EL (cell line): ENCODE measurements around the gene CARM1.
A peak's percentile ranks its signal among the peaks of the same experiment; 100 is the strongest.
"Not testable (repeated sequence)": the region's sequence is repeated elsewhere in the genome, so short reads cannot be mapped to it uniquely, and the experiment has no call there.

Experiments used
- DNase-seq: peaks from one replicate; pipeline ENCODE4 v3.0.0-alpha.2; 2016

Gene CARM1

GRCh38 chr19:10876459-10877240 lies 5.3 kb downstream of the CARM1 start:
- no peak for DNase-seq

GRCh38 chr19:10877608-10878007 lies 6.3 kb downstream of the CARM1 start:
- not testable (repeated sequence) for DNase-seq

GRCh38 chr19:10878253-10878652 lies 6.9 kb downstream of the CARM1 start:
- no peak for DNase-seq

- no peak for DNase-seq
Observed at GRCh38 chr19:10881403-10882107, 10.2 kb downstream of the CARM1 start.

- no peak for DNase-seq
Observed at GRCh38 chr19:10882108-10882457, 10.7 kb downstream of the CARM1 start.

GRCh38 chr19:10884274-10884673 lies 12.9 kb downstream of the CARM1 start:
- DNase-seq, result peak; percentile 76

- no peak for DNase-seq
Observed at GRCh38 chr19:10885201-10886169, 14.1 kb downstream of the CARM1 start.

- DNase-seq, result peak; percentile 32
Observed at GRCh38 chr19:10887616-10888367, 16.4 kb downstream of the CARM1 start.

- no peak for DNase-seq
Observed at GRCh38 chr19:10888421-10888866, 17.1 kb downstream of the CARM1 start.

- DNase-seq, result no peak
Observed at GRCh38 chr19:10889880-10890279, 18.5 kb downstream of the CARM1 start.

GRCh38 chr19:10891405-10892086 lies 20.2 kb downstream of the CARM1 start:
- no peak for DNase-seq

GRCh38 chr19:10892256-10892655 lies 20.9 kb downstream of the CARM1 start:
- no peak for DNase-seq

- no peak for DNase-seq
Observed at GRCh38 chr19:10894911-10895213, 23.5 kb downstream of the CARM1 start.

- DNase-seq, result no peak
Observed at GRCh38 chr19:10895363-10895762, 24.0 kb downstream of the CARM1 start.

- no peak for DNase-seq
Observed at GRCh38 chr19:10895920-10896319, 24.6 kb downstream of the CARM1 start.

GRCh38 chr19:10896851-10897526 lies 25.6 kb downstream of the CARM1 start:
- DNase-seq, result no peak

GRCh38 chr19:10898633-10899032 lies 27.3 kb downstream of the CARM1 start:
- DNase-seq, result no peak

- no peak for DNase-seq
Observed at GRCh38 chr19:10899151-10899653, 27.8 kb downstream of the CARM1 start.

- no peak for DNase-seq
Observed at GRCh38 chr19:10907925-10908324, 36.6 kb downstream of the CARM1 start.

- no peak for DNase-seq
Observed at GRCh38 chr19:10908380-10908960, 37.1 kb downstream of the CARM1 start.
